RWPE1 (cell line): ENCODE results near the gene GNG5.
"Not testable (repeated sequence)": the region's sequence is repeated elsewhere in the genome, so short reads cannot be mapped to it uniquely, and the experiment has no call there.

Experiments
- CTCF ChIA-PET: fragments of 350-600 bp; sonication (Branson Sonifier 250); formaldehyde crosslinking; extraction: SDS; loops from one replicate; lab custom pipeline; 2021; lab: Yijun Ruan, JAX
- POLR2A ChIA-PET: fragments of 400-600 bp; formaldehyde crosslinking; extraction: SDS; loops from one replicate; lab custom pipeline; 2020; ENCODE audit warnings: antibody characterized with exemption; ENCODE audit not compliant: low non-redundant PET; lab: Yijun Ruan, JAX
- DNase-seq: peaks from one replicate; pipeline ENCODE4 v3.0.0; 2012; ENCODE audit warnings: low spot score
- H3K27ac ChIP-seq: fragments of 450-650 bp; 2 replicates; pipeline ENCODE4 v1.5.1; 2017
- TF ChIP-seq, protein P1 (sequence below): fragments of 450-650 bp; conservative IDR thresholded peaks from 2 replicates; pipeline ENCODE4 v1.5.1; 2017; ENCODE audit warnings: low read depth, mild to moderate bottlenecking

Gene GNG5

GRCh38 chr1:84450910-84451309 lies 55.5 kb downstream of the GNG5 start:
- POLR2A ChIA-PET = no interaction called here
- no peak overlapping the region for H3K27ac ChIP-seq
- CTCF ChIA-PET = interaction anchor here (0.6 kb wide), 1 partner anchor 361 kb away, joined by 4 read pairs; no protein-coding TSS in a partner anchor
- TF ChIP-seq, protein P1, sequence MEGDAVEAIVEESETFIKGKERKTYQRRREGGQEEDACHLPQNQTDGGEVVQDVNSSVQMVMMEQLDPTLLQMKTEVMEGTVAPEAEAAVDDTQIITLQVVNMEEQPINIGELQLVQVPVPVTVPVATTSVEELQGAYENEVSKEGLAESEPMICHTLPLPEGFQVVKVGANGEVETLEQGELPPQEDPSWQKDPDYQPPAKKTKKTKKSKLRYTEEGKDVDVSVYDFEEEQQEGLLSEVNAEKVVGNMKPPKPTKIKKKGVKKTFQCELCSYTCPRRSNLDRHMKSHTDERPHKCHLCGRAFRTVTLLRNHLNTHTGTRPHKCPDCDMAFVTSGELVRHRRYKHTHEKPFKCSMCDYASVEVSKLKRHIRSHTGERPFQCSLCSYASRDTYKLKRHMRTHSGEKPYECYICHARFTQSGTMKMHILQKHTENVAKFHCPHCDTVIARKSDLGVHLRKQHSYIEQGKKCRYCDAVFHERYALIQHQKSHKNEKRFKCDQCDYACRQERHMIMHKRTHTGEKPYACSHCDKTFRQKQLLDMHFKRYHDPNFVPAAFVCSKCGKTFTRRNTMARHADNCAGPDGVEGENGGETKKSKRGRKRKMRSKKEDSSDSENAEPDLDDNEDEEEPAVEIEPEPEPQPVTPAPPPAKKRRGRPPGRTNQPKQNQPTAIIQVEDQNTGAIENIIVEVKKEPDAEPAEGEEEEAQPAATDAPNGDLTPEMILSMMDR = no peak
- DNase-seq = no peak

- H3K27ac ChIP-seq, POLR2A ChIA-PET, DNase-seq, CTCF ChIA-PET: not testable (repeated sequence)
Observed at GRCh38 chr1:84448704-84449103, 57.7 kb downstream of the GNG5 start.
